Fibroblast of upper back skin (primary cell): Measurements from ENCODE around the gene BSND.

ENCODE experiments used
- DNase-seq: peaks from one replicate; pipeline ENCODE4 v3.0.0-alpha.2; 2013

BSND gene

DNA sequence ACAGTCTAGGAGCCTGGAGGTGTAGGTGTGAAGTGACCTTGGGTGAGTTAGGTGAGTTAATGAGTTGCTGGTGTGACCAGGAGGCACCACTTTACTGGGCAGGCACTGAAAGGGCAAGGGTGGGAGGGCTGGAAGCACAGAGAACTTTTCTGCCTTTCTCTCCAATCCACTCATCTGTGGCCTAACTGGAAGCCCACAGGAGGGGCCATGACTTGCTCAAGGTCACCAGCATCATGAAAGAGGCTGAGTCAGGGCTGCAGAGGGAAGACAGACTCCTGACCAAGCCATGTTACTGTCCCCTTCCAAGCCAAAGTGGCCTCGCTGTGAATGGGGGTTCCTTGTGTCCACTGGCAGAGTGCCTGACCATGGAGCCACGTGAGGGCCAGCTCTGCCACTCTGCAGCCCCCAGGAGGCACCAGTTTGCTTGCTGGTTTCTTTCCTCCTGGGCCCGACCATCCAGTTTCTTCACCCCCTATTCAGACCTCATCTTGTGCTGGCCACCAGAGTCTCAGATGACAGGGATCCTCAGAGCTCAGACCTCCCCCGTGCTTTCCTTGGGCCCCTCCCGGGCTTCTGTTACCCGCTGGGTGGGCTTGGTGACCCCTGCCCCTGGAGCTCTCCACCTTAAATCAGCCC, 4.3 kb upstream of the BSND start:
- DNase-seq, result no peak

- DNase-seq, result no peak
Measured at GRCh38 chr1:54995013-54995760, 3.5 kb upstream of the BSND start.

GRCh38 chr1:54995835-54996234, 2.9 kb upstream of the BSND start:
- DNase-seq, result no peak

- DNase-seq, result peak; percentile 62
Measured at GRCh38 chr1:54996359-54996868, 2.3 kb upstream of the BSND start.

GRCh38 chr1:54996869-54997710, 1.6 kb upstream of the BSND start:
- DNase-seq, result no peak

DNA sequence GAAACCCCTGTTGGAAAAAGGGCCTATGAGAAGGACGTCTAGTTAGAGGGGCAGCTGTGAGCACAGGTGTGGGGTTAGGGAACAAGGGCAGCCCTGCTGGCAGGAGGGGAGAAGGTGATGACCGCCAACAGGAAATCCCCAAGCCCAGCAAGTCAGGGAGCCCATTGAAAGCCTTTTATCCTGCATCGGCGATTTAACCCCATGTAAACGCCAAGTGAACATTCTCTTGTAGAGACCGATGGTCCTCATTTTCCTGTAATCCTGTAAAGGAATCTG, 1.1 kb upstream of the BSND start:
- DNase-seq, result no peak

GRCh38 chr1:54998100-54998499, 633 bp upstream of the BSND start:
- DNase-seq, result no peak

DNA sequence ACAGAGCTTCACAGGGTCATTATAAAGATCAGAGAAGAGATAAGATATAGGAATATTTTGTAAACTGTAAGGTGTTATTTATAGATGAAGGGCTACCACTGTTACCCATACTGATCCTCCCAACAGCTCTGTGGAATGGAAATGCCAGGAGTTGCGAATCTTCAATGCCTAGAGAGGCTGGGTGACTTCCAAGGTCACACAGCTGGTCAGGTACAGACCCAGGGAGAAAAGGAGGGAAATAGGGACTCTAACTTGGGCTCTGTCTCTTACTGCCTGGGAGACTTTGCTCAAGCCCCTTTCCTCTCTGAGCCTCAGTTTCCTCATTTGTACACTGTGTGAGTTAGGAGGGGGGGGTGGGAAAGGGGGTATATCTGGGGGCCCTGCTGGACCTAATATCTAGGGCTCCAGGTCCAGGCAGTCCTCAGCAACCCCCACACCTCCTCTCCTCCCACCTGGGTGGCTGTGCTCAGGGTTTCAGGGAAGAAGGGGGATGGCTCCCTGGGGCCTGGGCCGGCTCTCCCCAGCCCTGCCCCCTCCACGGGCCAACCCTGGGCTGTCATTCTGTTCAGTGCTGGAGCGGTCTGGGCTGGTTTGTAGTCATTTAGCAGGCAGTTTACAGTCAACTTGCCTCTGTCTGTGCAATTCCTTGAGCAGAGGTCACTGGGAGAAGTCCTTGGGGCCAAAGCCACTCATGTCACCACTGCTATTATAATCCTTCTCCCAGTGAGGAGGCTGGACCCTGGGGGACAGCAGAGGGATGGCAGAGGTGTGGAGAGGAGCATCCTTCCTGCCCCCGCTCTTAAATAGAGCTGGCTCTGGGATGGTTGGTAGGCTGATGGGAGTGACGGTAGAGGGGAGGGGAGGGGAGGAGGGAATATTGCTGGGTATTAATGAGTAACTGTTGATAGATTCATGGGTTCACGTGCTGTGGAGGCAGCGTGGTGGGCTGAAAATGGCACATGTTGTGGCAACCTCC, 1.7 kb downstream of the BSND start:
- DNase-seq, result no peak

DNA sequence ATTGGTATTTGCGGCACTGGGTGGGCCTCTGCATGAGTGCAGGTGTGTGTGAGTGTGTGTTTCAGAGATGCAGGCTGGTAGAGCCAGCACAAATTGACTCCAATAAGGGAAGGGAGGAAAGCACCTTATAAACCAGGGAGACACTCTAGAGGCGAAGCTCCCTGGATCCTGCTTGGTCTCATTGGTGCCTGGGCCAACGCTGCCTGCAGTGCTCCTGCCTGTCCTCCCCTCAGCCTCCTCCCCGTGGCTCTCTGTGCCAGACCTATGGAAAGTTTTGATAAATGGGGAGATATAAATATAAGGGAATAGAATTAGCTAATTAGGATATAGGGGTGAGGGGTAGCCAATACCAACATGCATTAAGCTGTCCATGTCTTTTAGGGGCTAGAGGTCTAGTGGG, 2.6 kb downstream of the BSND start:
- no peak for DNase-seq

DNA sequence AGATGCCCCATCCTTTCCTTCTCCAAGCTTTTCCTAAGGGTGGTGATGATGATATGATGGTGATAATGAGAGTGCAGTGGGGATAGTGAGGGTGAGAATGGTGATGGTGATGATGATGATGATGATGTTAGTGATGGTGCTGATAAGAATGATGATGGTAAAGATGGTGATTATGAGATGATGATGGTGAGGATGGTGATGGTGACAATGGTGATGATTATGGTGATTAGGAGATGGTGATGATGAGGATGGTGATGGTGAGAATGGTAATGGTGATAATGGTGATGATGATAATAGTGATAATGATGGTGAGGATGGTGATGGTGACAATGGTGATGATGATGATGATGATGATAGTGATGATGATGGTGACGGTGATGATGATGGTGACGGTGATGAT, 4.0 kb downstream of the BSND start:
- no peak for DNase-seq

DNA sequence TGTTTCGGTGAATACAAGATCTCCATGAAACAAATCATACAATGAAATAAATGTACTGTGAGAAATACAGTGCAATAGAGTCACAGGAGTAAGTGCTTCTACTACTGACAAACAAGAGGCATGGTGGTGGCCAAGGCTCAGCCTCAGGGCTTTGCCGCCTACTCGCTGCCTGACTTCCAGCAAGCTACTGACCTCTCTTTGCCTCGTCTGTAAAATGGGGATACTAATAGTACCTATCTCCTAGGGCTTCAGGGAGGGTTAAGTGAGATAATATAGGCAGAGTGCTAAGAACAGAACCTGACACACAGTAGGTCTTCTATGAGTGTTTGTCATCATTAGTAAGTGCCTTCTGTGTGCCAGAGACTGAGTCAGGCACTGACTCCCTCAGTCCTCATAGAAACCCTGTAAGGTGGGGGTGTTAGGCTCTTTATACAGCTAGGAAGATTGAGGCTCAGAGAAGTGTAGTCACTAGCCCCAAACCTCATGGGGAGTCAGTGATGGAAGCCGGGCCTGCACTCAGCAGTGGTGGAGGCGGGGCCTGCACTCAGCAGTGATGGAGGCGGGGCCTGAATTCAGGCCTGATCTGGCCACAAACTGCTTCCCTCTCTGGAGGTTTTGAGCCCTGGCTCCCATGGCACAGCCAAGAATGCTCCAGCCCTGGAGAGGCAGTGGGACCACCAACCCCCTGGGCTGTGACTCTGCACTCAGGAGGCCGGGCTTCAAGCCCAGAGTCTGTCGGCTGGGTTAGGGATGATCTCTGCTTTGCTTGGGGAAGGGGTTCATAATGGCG, 6.8 kb downstream of the BSND start:
- DNase-seq, result no peak

DNA sequence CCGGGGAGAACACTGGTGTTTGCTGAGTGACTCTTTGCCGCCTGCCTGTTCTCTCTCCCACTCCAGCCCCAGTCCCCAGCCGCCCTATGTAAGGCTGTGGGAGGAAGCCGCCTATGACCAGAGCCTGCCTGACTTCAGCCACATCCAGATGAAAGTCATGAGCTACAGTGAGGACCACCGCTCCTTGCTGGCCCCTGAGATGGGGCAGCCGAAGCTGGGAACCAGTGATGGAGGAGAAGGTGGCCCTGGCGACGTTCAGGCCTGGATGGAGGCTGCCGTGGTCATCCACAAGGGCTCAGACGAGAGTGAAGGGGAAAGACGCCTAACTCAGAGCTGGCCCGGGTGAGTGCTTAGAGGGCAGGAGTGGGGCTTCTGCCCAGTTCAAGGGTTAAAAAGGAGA, 8.2 kb downstream of the BSND start:
- no peak for DNase-seq

DNA sequence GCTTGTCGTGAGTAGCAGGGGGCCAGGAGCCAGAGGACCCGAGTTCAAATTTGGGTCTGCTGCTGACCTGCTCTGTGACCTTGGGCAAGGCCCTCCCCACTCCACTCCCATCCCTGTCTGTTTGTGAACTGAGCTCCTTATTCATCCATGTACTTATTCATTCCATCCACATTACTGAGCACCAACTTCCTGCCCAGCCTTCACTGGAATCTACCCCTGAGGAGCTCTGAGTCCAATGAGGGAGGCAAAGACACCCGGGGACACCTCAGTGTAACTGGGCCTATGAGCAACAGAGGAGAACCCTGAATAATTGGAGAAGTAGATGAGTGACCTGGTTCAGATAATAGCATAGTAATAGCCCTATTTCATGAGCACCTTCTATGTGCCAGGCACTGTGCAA, 8.9 kb downstream of the BSND start:
- peak; percentile 67 for DNase-seq

GRCh38 chr1:55010194-55010886, 11.6 kb downstream of the BSND start:
- DNase-seq, result no peak

GRCh38 chr1:55010887-55011217, 12.1 kb downstream of the BSND start:
- no peak for DNase-seq

GRCh38 chr1:55012661-55013060, 13.9 kb downstream of the BSND start:
- no peak for DNase-seq

DNA sequence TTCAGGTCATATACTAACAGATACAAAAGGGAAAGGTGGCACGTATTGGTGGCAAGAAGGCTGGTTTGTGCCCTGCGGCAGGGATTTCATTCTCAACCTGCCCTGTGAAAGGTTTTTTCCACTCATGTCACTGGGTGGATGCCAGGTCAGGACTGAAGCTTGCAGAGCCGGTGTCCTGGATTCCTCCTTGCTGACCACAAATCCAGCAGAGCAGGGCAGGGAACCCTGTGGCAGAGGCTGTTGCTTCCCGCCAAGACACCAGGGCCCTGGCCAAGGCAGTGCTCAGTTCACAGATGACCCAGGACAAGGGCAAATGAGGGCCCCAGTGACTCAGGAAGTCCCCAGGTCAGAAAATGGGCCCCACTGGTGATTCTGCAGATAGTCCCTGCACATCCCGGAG, 16.4 kb downstream of the BSND start:
- no peak for DNase-seq

GRCh38 chr1:55015731-55016620, 17.2 kb downstream of the BSND start:
- DNase-seq, result no peak

- no peak for DNase-seq
Measured at GRCh38 chr1:55018395-55018794, 19.7 kb downstream of the BSND start.

DNA sequence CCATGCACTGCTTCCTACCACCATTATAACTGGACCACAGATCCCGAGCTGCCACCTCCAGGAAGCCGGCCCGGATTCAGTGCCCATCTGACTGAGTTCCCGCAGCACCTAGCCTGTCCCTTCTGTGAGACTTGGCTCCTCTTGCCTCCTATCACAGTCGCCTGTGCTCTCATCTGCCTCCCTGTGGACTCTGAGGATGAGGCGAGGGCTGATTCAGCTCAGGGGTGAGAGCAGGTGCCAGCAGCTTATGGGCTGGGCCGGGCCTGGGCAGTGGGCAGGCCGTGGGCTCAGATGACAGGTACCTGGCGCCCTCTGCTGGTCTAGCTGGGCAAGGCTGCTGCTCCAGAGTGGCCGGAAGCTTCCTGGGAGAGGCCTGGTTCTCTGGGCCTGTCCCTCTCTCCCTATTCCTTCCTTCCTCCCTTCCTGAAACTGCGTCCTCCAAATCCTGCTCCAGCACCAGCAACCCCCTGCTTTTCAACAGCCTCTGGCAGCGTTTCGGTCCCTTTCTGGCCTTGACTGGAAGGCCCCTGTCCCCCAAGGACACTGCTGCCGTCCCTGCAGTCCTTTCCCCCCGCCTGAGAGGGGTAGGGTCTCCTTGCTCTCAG, 23.3 kb downstream of the BSND start:
- DNase-seq, result peak; percentile 85
